ENCODE results near the gene NEXMIF.
"Not testable (repeated sequence)": the region's sequence is repeated elsewhere in the genome, so short reads cannot be mapped to it uniquely, and the experiment has no call there.

Gene NEXMIF

GRCh38 chrX:74925225-74926088, at the start of gene NEXMIF:
Gene NEXMIF, minus strand, starts transcription at chrX:74925452.
- peak within 1 kb of the TSS; percentile 34 for H3K4me3 ChIP-seq (ENCODE audit: low read depth, low read length)
- no peak for TF ChIP-seq CTCF (IDR thresholded peaks at IDR 0.05; ENCODE audit: low read depth, low read length)

GRCh38 chrX:74961962-74962361, 36.7 kb upstream of the NEXMIF start:
- not testable (repeated sequence) for H3K4me3 ChIP-seq (ENCODE audit: low read depth, low read length)

- no peak overlapping the region for H3K4me3 ChIP-seq (ENCODE audit: low read depth, low read length)
- no peak for TF ChIP-seq CTCF (IDR thresholded peaks at IDR 0.05; ENCODE audit: low read depth, low read length)
Observed at GRCh38 chrX:74949717-74950116, 24.5 kb upstream of the NEXMIF start.

- no peak overlapping the region for H3K4me3 ChIP-seq (ENCODE audit: low read depth, low read length)
Observed at GRCh38 chrX:74940414-74940813, 15.2 kb upstream of the NEXMIF start.

GRCh38 chrX:74931214-74931613, 6.0 kb upstream of the NEXMIF start:
- H3K4me3 ChIP-seq (ENCODE audit: low read depth, low read length) = no peak overlapping the region
- no peak for TF ChIP-seq CTCF (IDR thresholded peaks at IDR 0.05; ENCODE audit: low read depth, low read length)

More at GRCh38 chrX:74940414-74940813, 15.2 kb upstream of the NEXMIF start:
- TF ChIP-seq CTCF (IDR thresholded peaks at IDR 0.05; ENCODE audit: low read depth, low read length) = no peak

GRCh38 chrX:74924449-74925224, 615 bp downstream of the NEXMIF start:
- peak overlapping the region; percentile 34 for H3K4me3 ChIP-seq (ENCODE audit: low read depth, low read length)
- no peak for TF ChIP-seq CTCF (IDR thresholded peaks at IDR 0.05; ENCODE audit: low read depth, low read length)

- H3K4me3 ChIP-seq (ENCODE audit: low read depth, low read length) = no peak overlapping the region
- TF ChIP-seq CTCF (IDR thresholded peaks at IDR 0.05; ENCODE audit: low read depth, low read length) = no peak
Observed at GRCh38 chrX:74923942-74924448, 1.3 kb downstream of the NEXMIF start.

All from WI38 (cell line).